ENCODE data around the gene GLB1L3.

GLB1L3 gene

DNA sequence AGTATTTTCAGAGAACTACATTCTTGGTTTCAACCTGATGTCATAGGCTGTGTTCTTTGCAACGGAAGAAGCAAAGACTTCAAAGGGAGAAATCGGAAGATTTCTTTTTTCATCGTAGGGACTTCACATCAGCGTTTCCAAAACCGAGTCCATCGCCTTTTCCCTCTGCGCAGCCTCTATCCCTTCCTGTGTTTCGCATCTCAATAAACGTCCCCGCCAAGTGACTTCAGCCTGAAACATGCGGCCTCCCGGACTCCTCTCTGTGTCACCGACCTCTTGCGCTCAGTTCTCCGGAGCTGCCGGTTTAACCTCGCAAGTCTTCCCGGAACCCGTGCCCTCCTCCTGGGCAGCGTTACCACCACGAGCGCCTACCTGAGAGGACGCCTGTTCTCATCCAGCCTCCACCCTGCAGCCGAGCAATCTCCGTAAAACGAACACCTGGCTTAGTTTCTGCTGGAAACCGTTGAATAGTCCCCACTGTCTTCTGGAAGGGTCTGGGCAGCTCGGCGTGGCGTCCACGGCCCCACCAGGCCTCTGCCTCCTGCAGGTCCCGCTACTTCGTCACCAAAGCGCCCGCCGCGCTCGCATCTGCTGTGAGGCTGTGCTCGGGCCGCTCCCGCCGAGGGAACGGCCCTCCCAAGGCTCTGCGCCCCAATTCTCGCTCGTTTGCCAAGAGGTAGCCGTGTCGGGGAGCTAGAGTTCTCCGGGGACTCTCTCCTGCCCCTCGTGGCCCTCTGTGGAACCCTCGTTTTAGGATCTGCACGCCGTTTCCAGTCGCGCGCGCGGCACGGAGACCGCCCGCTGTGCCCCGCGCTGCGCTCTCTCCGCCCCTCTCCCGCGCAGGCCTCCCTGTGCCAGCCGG, at the start of gene GLB1L3:
Gene GLB1L3 (plus strand): TSS at position 846 of the 862 bp plus-strand sequence. CDS start 362 bp downstream, outside the sequence.
- peak; percentile 46 for DNase-seq

GRCh38 chr11:134226806-134227325, 49.3 kb upstream of the GLB1L3 start:
- no peak for DNase-seq

DNA sequence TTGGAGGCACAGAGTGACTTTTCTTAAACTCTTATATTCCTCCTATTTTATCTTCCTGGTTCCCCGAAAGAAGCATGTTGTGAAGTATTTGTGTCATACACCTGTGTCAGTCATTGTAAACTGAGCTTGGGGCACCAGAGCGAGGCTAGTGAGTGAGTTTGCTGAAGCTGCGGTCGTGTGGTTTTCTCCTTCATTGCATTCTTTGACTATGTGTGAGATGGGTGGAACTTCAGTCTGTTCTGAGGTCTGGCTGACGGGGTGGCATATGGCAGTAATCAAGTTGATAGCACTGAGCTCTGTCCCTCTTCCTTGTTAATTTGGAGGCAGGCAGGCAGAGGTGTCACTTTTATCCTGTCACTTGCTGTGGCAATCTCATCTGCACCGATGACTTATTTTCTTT, 47.6 kb upstream of the GLB1L3 start:
- no peak for DNase-seq

GRCh38 chr11:134229126-134229790, 46.9 kb upstream of the GLB1L3 start:
- no peak for DNase-seq

DNA sequence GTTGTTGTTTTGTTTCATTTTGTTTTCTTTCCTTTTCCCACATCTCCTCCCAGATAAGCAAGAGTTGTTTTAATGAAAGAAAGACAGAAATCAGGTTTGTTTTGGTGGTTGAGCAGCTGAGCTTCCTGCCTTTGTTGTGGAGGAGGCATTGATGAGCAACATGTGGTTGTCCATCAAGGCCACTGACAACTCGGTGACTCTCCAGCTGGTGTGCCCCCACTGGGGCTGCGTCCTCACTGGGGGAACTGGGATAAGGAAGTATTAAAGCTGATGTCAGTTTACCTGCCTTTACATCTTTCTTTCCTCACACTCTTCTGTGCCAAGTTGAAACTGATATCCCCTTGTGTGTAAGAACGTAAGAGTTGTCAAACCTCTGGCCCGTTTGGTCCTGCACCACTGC, 45.8 kb upstream of the GLB1L3 start:
- DNase-seq: no peak

GRCh38 chr11:134231958-134232659, 44.1 kb upstream of the GLB1L3 start:
- no peak for DNase-seq

- DNase-seq: no peak
Measured at GRCh38 chr11:134233729-134234179, 42.4 kb upstream of the GLB1L3 start.

GRCh38 chr11:134235399-134235798, 40.8 kb upstream of the GLB1L3 start:
- DNase-seq: no peak

GRCh38 chr11:134236834-134237556, 39.2 kb upstream of the GLB1L3 start:
- DNase-seq: no peak

GRCh38 chr11:134237557-134237922, 38.6 kb upstream of the GLB1L3 start:
- no peak for DNase-seq

DNA sequence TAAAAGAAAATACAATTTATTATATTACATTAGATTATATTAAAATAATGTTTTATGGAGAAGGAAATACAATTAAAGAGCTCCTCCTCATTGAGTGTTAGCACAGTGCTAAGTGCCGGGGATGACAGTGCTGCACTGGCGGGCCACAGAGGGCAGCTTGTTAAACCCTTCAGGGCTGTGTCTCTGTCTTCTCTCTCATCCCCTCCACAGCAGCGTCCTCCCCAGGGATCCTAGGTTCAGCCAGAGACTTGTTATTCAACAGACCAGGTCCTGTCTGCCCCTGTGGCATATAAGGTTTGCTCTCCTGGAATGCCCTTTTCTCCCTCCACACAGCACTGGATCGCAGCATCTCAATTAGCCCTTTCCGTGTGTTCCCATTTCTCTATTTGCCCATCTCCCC, 37.2 kb upstream of the GLB1L3 start:
- DNase-seq: no peak

GRCh38 chr11:134240592-134240991, 35.6 kb upstream of the GLB1L3 start:
- no peak for DNase-seq

DNA sequence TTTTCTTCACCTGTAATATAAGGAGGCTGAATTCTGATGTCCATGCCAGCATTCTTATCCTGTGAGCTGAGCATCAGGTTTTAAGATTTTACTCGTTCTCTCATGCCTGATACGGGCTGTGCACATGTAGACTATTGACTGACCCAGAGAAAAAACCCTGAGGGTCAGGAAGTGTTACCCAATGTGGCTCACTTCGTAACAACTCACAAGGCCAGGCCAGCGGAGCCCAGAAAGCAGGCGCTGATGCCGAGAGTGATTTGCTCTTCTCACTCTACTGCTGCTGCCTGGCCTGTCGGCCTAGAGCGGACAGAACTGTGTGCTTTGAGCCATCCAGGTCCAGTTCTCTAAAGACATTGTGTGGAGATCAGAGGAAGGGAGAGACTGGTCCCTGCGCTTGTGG, 33.8 kb upstream of the GLB1L3 start:
- DNase-seq: no peak

- DNase-seq: no peak
Measured at GRCh38 chr11:134243913-134244312, 32.3 kb upstream of the GLB1L3 start.

DNA sequence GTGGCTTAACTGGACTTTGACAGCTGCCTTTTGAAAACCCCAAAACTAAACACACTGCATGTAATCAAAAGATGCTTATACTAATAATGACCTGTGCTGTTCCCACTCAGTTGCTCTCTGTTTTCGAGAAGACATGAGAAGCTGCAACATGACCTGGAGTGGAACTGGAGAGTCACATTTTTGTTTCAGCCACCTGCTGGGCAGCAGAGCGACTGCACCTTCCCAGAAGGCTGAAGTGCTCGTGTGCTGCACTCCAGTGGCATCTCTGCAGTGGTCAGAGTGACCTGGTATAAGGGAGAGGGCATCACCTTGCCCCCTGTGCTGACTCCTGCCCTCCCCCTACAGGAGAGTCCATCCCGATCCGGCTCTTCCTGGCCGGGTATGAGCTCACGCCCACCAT, 31.6 kb upstream of the GLB1L3 start:
- DNase-seq: no peak

GRCh38 chr11:134245434-134245833, 30.7 kb upstream of the GLB1L3 start:
- no peak for DNase-seq

- DNase-seq: no peak
Measured at GRCh38 chr11:134246100-134246499, 30.1 kb upstream of the GLB1L3 start.

DNA sequence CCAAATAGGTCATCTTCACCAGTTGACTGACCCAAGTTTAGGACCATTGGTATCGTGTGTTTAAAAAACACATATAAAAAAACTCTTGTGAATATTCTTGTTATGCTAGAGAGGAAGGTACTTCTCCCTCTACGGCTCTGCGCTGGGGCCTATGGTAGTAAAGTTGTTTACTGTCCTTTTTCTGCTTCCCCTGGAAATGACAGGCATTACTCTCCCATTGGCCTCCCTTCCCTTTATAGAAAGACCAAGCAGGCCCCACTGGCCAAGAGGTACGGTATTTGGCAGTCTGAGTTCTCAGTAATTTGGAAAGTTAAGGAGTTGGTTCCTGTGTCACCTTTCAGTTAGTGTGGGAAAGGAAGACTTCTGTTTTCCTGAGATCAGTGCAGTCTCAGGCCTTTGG, 29.5 kb upstream of the GLB1L3 start:
- DNase-seq: no peak

DNA sequence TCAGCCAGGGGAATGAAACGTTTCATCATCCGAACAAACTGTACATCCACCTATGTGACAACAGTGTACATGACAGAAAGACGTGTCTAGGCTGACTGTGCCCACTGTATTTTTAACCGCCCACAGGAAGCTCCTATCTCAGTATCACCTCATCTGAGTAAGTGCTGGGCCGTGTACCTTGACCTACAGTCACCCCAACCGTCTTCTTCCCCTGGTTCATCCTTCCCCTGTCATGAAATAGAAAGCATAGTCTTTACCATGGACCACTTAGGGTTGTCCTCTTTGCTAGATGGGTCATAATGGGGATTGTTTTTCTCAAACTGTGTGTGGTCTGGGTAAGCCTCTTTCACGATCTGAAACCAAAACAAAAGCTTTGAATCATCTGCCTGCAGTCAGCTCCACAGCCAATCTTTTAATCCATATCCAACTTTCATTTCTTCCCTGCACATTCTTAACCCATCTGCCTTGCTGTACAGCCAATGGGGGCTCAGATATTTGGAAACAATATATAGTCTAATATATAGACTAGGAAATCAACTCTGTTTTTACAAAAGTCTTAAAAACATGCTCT, 27.2 kb upstream of the GLB1L3 start:
- no peak for DNase-seq

GRCh38 chr11:134250246-134250645, 25.9 kb upstream of the GLB1L3 start:
- DNase-seq: no peak

- DNase-seq: no peak
Measured at GRCh38 chr11:134250675-134251074, 25.5 kb upstream of the GLB1L3 start.
